GM19452 (cell line): ENCODE measurements around the gene CFAP70.
A peak's percentile ranks its signal among the peaks of the same experiment; 100 is the strongest.
"Not testable (repeated sequence)": the region's sequence is repeated elsewhere in the genome, so short reads cannot be mapped to it uniquely, and the experiment has no call there.

ENCODE experiments used
- ATAC-seq: cut with Tn5 transposase; IDR thresholded peaks from one replicate; pipeline ENCODE4 v1.9.1; 2021; ENCODE audit not compliant: unreplicated experiment

The CFAP70 gene

GRCh38 chr10:73258612-73259011, 100.1 kb downstream of the CFAP70 start:
- ATAC-seq = not testable (repeated sequence)

DNA sequence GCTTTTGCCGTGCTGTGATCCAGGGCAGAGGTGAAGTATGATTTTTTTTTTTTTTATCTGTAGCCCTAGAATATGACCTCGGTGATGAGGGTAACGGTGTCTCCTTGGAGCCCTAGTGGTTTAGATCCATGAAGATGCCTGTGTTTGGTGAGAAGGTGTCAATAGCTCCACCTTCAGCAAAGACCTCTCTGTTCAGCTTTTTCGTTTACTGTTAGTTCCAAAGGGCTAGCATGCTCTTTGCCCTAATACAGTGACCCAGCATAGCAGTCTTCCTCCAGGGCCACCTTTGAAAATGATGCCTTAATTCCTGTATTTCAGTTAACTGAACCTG, 105.5 kb downstream of the CFAP70 start:
- ATAC-seq = no peak

- ATAC-seq = peak; percentile 77
Observed at GRCh38 chr10:73252445-73253224, 106.0 kb downstream of the CFAP70 start, which contains the start of gene MRPS16. MRPS16 (minus strand) TSS chr10:73252644; CDS start chr10:73252482, 162 bp downstream.

DNA sequence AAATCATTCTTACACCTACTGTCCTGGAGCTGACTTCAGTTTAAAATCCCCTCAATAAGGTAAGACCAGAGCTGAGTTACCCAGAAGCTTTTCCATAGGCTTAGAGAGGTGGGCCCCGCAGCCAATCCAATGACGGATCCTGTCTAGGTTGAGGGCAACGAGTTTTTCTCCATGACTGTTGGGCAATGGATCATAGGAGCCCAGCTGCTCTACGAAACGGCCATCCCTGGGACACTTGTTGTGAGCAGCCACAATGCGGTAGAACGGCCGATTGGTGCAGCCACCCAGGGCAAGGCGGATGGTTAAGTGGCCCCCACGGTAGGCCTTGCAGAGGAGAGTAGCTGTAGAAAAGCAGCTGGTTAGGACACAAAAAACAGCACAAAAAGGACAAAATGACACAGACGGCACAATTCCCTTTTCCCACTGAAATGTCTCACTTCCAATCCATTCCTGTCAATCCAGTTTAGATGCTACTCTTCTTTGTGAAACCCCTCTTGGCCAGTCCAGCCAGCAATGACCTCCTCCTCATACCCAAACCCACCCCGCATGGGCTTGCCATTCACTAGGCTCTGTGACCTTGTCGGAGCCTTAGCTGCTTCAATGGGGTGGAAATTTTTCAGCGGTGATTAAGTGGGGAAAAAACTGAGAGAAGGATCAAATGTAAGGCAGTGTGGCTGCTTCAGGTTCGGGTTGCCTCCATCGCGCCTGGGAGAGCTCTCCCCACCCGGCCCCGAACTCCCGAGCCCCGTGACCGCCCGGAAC, 106.8 kb downstream of the CFAP70 start:
- ATAC-seq = peak; percentile 48

GRCh38 chr10:73248259-73248724, 110.4 kb downstream of the CFAP70 start:
- no peak for ATAC-seq

DNA sequence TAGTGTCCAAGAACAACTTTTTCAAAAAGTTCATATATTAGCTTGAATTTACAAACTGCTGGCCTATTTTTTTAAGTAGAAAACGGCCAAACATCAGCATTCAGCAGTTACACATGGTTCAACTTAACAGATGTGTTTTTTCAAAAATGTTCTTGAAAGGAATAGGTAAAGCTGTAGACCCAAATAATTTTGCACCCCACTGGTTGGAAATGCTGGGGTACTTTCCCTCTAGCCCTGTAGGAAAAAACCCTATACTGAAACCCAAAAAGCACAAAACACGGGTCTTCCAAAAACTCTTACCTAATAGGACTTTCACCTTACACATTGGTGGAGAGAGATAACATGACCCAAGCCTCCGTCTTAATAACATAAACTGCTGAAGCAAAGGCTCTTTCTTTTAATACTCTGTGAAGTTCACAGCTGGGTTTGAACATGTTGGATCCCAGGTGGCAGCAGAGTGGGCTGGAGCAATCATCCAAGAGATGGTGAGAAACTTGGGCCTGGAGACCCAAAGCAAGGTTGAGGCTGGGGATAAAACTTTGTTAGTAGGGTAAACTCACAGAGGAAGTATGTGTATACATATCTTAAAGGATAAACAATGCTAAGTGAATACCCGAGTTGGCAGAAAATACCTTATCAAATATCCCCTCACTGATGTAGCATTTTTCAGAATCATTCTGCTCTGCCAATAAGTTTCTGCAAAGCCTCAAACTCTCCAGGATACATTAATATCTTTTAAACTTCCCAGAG, 111.0 kb downstream of the CFAP70 start:
- ATAC-seq = no peak

DNA sequence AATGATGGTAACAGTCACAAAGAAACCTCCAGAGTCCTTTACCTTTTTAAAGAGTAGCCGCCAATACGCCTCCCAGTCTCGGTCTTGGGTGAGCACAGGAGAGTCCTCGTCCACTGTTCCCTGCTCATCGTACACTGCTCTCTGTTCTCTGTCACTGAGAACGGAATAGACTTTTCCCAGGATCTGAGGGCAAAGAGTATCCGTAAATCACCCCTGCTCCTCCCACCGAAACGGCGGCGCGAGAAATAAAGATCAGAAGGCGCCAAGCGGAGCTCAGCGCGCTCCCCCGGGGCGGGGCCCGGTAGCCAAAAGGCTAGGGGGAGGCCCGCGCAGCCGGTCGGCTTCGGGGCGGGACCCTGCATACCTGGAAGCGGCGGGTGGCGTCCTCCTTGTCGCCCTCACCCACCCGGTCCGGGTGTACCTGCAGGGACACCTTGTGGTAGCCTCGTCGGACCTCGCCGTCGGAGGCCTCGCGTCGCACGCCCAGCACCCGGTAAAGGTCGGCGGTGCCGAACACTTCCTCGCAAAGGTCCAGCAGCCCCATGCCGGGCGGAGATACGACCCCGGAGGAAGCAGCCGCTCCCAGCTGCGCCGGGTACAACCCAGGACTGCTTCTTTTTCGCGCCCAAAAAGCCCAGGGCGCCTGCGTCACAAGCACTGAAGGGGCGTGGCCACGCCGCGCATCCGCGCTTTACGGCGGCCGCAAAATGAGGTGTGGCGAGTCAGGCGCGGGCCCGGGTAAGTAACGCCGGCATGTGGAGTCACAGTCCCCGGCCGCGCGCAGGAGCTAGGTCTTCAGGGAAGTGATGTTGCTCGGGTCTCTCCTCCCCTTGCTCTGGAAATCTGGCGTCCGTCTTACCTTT, 111.8 kb downstream of the CFAP70 start, which contains the start of gene DNAJC9:
Gene DNAJC9 (minus strand): TSS at position 610 of the 863 bp plus-strand sequence. CDS start 66 bp downstream, at position 544.
- peak; percentile 73 for ATAC-seq

DNA sequence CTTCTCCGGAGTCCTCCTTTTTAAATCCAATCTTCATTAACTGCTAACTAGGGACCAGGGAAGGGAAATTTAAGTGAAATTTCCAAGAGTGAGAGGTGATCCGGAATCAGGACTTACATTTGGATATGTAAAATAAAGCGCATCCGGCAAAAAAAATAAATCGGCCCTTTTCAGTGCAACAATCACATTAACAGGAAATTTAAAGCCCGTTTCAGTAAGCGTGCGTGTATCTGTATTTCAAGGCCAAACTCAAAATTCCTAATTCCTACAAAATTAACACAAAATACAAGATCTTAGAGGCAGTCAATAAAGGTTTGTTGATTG, 112.4 kb downstream of the CFAP70 start:
- ATAC-seq = no peak

GRCh38 chr10:73244866-73245477, 113.7 kb downstream of the CFAP70 start:
- no peak for ATAC-seq

DNA sequence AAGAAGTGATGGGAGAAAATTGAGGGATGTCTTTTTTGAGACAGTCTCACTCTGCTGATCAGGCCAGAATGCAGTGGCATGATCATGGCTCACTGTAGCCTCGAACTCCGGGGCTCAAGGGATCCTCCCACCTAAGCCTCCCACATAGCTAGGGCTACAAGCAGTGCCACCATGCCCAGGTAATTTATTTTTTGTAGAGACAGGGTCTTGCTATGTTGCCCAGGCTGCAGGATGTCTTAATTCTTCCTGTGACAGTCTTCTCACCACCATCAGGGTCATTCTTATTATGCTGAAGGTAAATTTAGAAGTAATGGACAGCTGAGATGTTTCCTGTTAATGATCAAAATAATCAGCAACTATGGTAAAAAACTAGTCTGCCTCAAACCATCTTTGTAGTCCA, 118.8 kb downstream of the CFAP70 start:
- ATAC-seq = no peak

- ATAC-seq = no peak
Observed at GRCh38 chr10:73238990-73239566, 119.6 kb downstream of the CFAP70 start.

- no peak for ATAC-seq
Observed at GRCh38 chr10:73234695-73235094, 124.0 kb downstream of the CFAP70 start.

DNA sequence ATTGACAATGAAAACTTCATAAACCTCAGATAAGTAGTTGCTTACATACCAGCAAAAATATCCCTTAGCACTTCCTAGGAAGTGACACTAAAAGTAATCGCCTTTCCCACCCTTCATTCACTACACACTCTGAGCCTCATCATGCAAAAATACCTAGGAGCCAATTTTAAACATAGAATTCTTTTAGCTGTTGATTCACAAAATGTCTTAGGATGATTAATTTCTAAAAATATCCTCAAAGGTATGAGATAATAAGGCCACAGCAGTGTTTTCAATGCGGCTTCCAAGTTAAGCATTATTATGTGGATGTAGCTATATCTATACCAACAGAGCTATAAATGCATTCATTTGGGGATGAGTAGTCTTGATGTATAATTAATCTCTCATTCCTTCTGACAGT, 124.8 kb downstream of the CFAP70 start:
- ATAC-seq = no peak

DNA sequence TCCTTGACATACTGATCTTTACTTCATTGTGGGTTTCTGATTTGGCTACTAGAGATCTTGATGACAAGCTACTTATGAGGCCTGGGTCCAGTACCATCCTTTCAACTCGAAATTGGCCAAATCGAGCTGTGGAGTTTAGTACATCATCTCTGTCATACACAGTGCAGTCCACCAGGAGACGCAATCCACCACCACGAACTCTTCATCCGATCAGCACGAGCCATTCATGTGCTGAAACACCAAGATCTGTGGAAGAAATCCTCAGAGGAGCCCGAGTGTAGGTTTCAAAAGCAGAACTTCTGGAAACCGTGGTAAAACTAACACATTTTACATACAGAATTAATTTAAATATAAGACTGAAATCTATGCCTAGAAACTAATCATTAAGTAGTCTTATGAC, 125.8 kb downstream of the CFAP70 start:
- no peak for ATAC-seq

GRCh38 chr10:73229567-73229966, 129.1 kb downstream of the CFAP70 start:
- no peak for ATAC-seq

DNA sequence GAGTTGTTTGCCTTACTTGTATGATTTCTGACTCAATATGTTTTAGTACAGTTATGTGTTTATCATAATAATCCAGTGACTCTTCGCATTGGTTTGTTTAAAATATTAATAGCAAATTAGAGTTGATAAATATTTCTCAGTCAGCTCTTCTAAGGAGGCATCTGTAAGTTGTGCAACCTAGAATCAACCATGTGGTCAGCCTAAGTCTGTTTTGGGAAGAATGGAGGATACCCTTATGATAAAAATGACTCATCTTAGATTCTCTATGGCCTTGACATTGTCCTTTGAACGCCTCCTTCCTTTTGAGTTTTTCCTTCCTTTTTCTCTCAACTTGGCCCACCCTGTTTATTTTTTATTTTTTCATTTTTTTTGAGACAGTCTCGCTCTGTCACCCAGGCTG, 130.4 kb downstream of the CFAP70 start:
- ATAC-seq = no peak

DNA sequence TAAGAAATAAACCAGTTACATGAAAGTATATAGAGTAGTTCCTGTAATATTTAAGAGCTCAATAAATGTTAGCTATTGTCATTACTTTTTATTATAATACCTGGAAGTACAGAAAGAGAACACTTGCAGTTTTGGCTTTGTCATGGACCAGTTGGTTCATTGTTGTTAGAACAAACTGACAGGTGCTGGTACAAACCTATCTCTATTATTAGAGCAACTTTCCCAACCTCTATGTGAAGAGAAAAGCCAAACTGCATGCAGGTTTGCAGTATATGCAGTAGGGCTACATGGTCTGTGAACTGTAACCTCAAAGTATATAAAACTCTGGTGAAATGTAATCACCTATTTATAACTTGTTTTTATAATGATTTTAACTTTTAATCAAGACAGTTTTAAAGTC, 132.0 kb downstream of the CFAP70 start:
- ATAC-seq = no peak

GRCh38 chr10:73225518-73225917, 133.1 kb downstream of the CFAP70 start:
- ATAC-seq = no peak

DNA sequence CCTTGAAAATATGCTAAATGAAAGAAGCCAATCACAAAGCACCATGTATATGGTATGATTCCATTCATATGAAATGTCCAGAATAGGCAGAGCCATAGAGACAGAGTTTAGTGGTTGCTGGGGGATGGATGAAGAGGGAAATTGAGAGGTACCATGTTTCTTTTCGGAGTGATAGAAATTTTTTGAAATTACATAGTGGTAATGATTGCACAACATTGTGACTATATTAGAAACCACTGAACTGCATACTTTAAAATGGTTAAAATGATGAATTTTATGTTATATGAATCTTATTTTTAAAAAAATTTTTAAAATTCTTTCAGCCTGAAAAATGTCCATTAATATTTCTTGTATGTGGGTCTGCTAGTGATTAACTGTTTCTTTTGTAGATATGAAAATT, 137.7 kb downstream of the CFAP70 start:
- no peak for ATAC-seq

DNA sequence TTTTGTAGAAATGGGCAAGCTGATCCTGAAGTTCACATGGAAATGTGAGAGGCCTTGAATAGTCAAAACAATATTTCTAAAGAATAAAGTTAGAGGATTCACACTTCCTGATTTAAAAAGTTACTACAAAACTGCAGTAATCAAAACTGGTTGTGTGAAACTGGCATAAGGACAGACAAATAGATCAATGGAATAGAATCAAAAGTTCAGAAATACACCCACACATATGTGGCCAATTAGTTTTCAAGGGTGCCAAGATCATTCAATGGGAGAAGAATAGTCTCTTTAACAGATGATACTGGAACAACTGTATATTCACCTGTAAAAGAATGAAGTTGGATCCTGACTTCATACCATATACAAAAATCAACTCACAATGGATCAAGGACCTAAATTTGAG, 139.3 kb downstream of the CFAP70 start:
- no peak for ATAC-seq
